Measurements from ENCODE around the gene HERC2.

GRCh38 chr15:28289694-28290463 is 32.1 kb downstream of the HERC2 start:
- TF ChIP-seq POLR2AphosphoS5 (IDR thresholded peaks at IDR 0.05) (no peak), POLR2A (IDR thresholded peaks at IDR 0.05) (no peak)

Measured in spleen (tissue), 3 donors.